Right lobe of liver (tissue), 6 donors: Measurements from ENCODE around the gene TOR1AIP2. TPM values are rescaled to one million over a fixed set of nuclear protein-coding genes. Genes with fewer than 3 reads are reported as not detected.

Source experiments
- ATAC-seq, 4 donors: fragments of 200-7000 bp; cut with Tn5 transposase; one replicate each; pipeline ENCODE4 v1.9.1; 2020; ENCODE audit warnings: mild to moderate bottlenecking in 4 of 4, moderate library complexity in 4 of 4
- DNase-seq, 3 donors: peaks; one replicate each; pipeline ENCODE4 v3.0.0-alpha.2; 2020
- H3K27ac ChIP-seq, 3 donors: fragments of 200-600 bp; one replicate each; pipeline ENCODE4 v1.8.0; 2022
- H3K27me3 ChIP-seq, 2 donors: fragments of 200-600 bp; one replicate each; pipeline ENCODE4 v1.8.0; 2022
- H3K36me3 ChIP-seq, 4 donors: fragments of 200-600 bp; sonication (generic) in 1 of 4; one replicate each; pipeline versions ENCODE4 v1.5.1 to v1.8.0; 2017 to 2022; ENCODE audit warnings: control low read depth in 1 of 4
- H3K4me1 ChIP-seq, 4 donors: fragments of 200-600 bp; sonication (generic) in 1 of 4; one replicate each; pipeline versions ENCODE4 v1.5.1 to v1.8.0; 2017 to 2022; ENCODE audit warnings: control low read depth in 1 of 4
- H3K4me3 ChIP-seq, 3 donors: fragments of 200-600 bp; one replicate each; pipeline ENCODE4 v1.8.0; 2022
- H3K9me3 ChIP-seq, 4 donors: fragments of 200-600 bp; sonication (generic) in 1 of 4; one replicate each; pipeline versions ENCODE4 v1.5.1 to v1.8.0; 2017 to 2022; ENCODE audit warnings: control low read depth in 1 of 4
- POLR2A ChIP-seq: fragments of 450-650 bp; IDR thresholded peaks from one replicate; pipeline ENCODE4 v1.6.1; 2017; ENCODE audit warnings: antibody characterized with exemption, mild to moderate bottlenecking
- WGBS: methylation state at CpG from one replicate; pipeline ENCODE4 v1.1.6; 2018; ENCODE audit warnings: low coverage, low lambda C conversion rate; ENCODE audit not compliant: insufficient coverage; ENCODE audit errors: missing lambda C conversion rate; 5-methylcytosine and 5-hydroxymethylcytosine counted together
- intact Hi-C, 2 donors: fragments of 100-400 bp; cut with DNase I; formaldehyde crosslinking; loops; one replicate each; pipeline versions ENCODE4 v1.11.2 to v1.14.1; 2022
- total RNA-seq, 6 experiments: library from RNA; depleted of rRNA in 2 of 6; stranded (reverse); fragments of >200 nt in 2 of 6; fragmentation: NEBNext Ultra II Directional in 3 of 6; extraction: Animal tissue kit (Norgen Biotek cat#: 25700) in 3 of 6; gene quantifications; one replicate each; pipeline versions ENCODE4 v1.1.0 to v1.2.4, GENCODE V29; 2016 to 2023
- TF ChIP-seq, protein P1 (sequence below), 4 donors: fragments of 200-600 bp in 3 of 4; fragments of 450-650 bp in 1 of 4; IDR thresholded peaks; one replicate each; pipeline versions ENCODE4 v1.5.1 to v1.8.0; 2016 to 2022; ENCODE audit warnings: antibody characterized with exemption in 4 of 4, mild to moderate bottlenecking in 2 of 4
- donor health status: DM: no; HTN: yes; CAD: no.
- donor health status: DM: no; HTN: no; CAD: no.
- donor health status: DM: no; HTN: no; CAD: no.
- donor health status: DM: no; HTN: yes; CAD: no.
- donor health status: DM: no; HTN: yes; CAD: no.

TOR1AIP2 gene
- total RNA-seq, 6 experiments from 2014 or later, result 73.3 to 140 (median 90.4) TPM

DNA sequence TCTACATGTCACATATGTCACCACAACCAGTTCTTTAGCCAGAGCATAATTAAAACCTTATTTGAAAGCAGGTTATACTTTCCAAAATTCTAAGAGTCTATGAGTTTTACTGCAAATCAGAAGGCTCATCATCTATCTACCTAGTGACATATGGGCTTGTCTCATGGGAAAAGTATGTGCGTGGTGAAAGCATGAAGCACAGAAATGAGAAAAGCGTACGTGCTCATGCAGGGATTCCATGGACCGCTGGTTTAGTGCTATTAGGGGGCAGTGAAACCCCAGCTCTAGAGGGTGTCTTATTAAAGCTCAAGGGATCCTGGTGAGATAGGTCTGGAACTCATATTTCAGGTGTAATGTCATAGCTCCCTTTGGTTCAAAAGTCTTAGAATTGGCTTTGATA, 84.3 kb downstream of the TOR1AIP2 start:
- Histone ChIP-seq H3K4me1 (no peaks in the 10 kb centered on the region), H3K4me3 (no peak overlapping the region), H3K9me3 (no peaks in the 10 kb centered on the region), H3K36me3 (no peaks in the 10 kb centered on the region), H3K27ac (no peak overlapping the region), H3K27me3 (no peaks in the 10 kb centered on the region)
- DNase-seq, result no peak
- ATAC-seq, result no peak
- intact Hi-C loops, result no loop called here
- 72% methylated on average over 2 of the region's 4 CpGs for WGBS
- no peak for TF ChIP-seq POLR2A
- TF ChIP-seq, protein P1, sequence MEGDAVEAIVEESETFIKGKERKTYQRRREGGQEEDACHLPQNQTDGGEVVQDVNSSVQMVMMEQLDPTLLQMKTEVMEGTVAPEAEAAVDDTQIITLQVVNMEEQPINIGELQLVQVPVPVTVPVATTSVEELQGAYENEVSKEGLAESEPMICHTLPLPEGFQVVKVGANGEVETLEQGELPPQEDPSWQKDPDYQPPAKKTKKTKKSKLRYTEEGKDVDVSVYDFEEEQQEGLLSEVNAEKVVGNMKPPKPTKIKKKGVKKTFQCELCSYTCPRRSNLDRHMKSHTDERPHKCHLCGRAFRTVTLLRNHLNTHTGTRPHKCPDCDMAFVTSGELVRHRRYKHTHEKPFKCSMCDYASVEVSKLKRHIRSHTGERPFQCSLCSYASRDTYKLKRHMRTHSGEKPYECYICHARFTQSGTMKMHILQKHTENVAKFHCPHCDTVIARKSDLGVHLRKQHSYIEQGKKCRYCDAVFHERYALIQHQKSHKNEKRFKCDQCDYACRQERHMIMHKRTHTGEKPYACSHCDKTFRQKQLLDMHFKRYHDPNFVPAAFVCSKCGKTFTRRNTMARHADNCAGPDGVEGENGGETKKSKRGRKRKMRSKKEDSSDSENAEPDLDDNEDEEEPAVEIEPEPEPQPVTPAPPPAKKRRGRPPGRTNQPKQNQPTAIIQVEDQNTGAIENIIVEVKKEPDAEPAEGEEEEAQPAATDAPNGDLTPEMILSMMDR (IDR thresholded peaks at IDR 0.05), result no peak

Other genes starting within 250 kb of the TOR1AIP2 start
- under 1 TPM in 3 of 6 experiments, not detected in 3; 0.07 to 0.12 (median 0.12) TPM for gene FAM163A, start 134.5 kb downstream of the TOR1AIP2 start, total RNA-seq
- 10 to 100 TPM; 18.0 to 31.2 (median 23.0) TPM for gene TOR1AIP1, start 4.5 kb upstream of the TOR1AIP2 start, total RNA-seq
- gene CEP350, start 77.0 kb upstream of the TOR1AIP2 start, total RNA-seq, result 10 to 100 TPM; 15.6 to 24.6 (median 21.3) TPM